Measurements from ENCODE around the gene KCNH1. TPM values are rescaled to one million over a fixed set of nuclear protein-coding genes. Genes with fewer than 3 reads are reported as not detected.

KCNH1 gene
- total RNA-seq, 1 experiment from 2014 or later: 0.17 TPM

- no peak overlapping the region for H3K27ac Mint-ChIP-seq
- no peaks in the 10 kb centered on the region for H3K9me3 Mint-ChIP-seq
- no peak for TF ChIP-seq ATF2 (CRISPR knock-in tag; IDR thresholded peaks at IDR 0.05; ENCODE audit: borderline replicate concordance, low read depth)
- no peak for TF ChIP-seq FOXJ3 (CRISPR knock-in tag; IDR thresholded peaks at IDR 0.05; ENCODE audit: borderline replicate concordance)
- no peak for TF ChIP-seq IRF1 (CRISPR knock-in tag; IDR thresholded peaks at IDR 0.05)
- no peak for TF ChIP-seq USF1 (CRISPR knock-in tag; IDR thresholded peaks at IDR 0.05)
- TF ChIP-seq EMX1 (CRISPR knock-in tag; IDR thresholded peaks at IDR 0.05): no peak
- no peak for TF ChIP-seq KAT7 (CRISPR knock-in tag; IDR thresholded peaks at IDR 0.05; ENCODE audit: borderline replicate concordance)
- no peak for TF ChIP-seq CTCF (IDR thresholded peaks at IDR 0.05)
- no peak for TF ChIP-seq ATF1 (CRISPR knock-in tag; IDR thresholded peaks at IDR 0.05)
- TF ChIP-seq CBFB (CRISPR knock-in tag; IDR thresholded peaks at IDR 0.05; ENCODE audit: low read depth): no peak
- no peak for TF ChIP-seq JUN (CRISPR knock-in tag; IDR thresholded peaks at IDR 0.05)
- TF ChIP-seq ZNF219 (CRISPR knock-in tag; IDR thresholded peaks at IDR 0.05; ENCODE audit: borderline replicate concordance): no peak
- TF ChIP-seq, protein P1, sequence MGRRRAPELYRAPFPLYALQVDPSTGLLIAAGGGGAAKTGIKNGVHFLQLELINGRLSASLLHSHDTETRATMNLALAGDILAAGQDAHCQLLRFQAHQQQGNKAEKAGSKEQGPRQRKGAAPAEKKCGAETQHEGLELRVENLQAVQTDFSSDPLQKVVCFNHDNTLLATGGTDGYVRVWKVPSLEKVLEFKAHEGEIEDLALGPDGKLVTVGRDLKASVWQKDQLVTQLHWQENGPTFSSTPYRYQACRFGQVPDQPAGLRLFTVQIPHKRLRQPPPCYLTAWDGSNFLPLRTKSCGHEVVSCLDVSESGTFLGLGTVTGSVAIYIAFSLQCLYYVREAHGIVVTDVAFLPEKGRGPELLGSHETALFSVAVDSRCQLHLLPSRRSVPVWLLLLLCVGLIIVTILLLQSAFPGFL (CRISPR knock-in tag; IDR thresholded peaks at IDR 0.05; ENCODE audit: borderline replicate concordance): no peak
- TF ChIP-seq NR2C2 (CRISPR knock-in tag; IDR thresholded peaks at IDR 0.05): no peak
- TF ChIP-seq ZNF138 (CRISPR knock-in tag; conservative IDR thresholded peaks at IDR 0.05): no peak
- TF ChIP-seq CREM (CRISPR knock-in tag; IDR thresholded peaks at IDR 0.05): no peak
- TF ChIP-seq ERG (CRISPR knock-in tag; IDR thresholded peaks at IDR 0.05): no peak
- TF ChIP-seq, protein P2, sequence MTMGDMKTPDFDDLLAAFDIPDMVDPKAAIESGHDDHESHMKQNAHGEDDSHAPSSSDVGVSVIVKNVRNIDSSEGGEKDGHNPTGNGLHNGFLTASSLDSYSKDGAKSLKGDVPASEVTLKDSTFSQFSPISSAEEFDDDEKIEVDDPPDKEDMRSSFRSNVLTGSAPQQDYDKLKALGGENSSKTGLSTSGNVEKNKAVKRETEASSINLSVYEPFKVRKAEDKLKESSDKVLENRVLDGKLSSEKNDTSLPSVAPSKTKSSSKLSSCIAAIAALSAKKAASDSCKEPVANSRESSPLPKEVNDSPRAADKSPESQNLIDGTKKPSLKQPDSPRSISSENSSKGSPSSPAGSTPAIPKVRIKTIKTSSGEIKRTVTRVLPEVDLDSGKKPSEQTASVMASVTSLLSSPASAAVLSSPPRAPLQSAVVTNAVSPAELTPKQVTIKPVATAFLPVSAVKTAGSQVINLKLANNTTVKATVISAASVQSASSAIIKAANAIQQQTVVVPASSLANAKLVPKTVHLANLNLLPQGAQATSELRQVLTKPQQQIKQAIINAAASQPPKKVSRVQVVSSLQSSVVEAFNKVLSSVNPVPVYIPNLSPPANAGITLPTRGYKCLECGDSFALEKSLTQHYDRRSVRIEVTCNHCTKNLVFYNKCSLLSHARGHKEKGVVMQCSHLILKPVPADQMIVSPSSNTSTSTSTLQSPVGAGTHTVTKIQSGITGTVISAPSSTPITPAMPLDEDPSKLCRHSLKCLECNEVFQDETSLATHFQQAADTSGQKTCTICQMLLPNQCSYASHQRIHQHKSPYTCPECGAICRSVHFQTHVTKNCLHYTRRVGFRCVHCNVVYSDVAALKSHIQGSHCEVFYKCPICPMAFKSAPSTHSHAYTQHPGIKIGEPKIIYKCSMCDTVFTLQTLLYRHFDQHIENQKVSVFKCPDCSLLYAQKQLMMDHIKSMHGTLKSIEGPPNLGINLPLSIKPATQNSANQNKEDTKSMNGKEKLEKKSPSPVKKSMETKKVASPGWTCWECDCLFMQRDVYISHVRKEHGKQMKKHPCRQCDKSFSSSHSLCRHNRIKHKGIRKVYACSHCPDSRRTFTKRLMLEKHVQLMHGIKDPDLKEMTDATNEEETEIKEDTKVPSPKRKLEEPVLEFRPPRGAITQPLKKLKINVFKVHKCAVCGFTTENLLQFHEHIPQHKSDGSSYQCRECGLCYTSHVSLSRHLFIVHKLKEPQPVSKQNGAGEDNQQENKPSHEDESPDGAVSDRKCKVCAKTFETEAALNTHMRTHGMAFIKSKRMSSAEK (CRISPR knock-in tag; IDR thresholded peaks at IDR 0.05; ENCODE audit: borderline replicate concordance): no peak
- no peak for TF ChIP-seq ZNF671 (CRISPR knock-in tag; IDR thresholded peaks at IDR 0.05)
- TF ChIP-seq, protein P3, sequence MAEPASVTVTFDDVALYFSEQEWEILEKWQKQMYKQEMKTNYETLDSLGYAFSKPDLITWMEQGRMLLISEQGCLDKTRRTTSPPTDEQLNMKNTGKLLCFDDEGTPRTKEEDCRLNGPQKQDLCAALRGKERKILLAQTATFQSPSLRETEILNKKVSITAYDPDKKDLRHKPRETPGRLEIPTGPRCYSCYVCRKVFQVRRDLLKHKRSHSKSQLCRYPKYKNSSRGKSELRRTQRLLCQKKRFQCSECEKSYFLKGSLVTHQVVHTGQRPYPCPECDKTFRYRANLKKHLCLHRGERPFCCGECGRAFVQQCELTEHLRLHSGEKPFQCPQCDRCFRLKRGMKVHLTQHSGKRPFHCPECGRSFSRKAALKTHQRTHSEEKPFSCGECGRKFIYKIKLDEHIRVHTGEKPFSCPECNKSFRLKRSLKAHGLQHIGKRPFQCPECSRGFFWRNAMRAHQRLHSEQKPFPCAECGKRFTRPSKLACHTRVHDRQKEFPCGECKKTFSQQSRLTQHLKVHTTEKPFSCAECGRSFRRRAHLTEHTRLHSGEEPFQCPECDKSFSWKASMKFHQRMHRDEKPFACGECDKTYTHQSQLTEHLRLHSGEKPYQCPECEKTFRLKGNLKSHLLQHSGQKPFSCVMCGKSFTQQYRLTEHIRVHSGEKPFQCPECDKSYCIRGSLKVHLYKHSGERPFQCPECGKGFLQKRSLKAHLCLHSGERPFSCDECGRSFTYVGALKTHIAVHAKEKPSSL (CRISPR knock-in tag; conservative IDR thresholded peaks at IDR 0.05): no peak
- TF ChIP-seq FOXP4 (CRISPR knock-in tag; IDR thresholded peaks at IDR 0.05): no peak
- peaks cover 13% of the 10 kb centered on the region for H3K4me1 Mint-ChIP-seq
- no peak overlapping the region for H3K4me3 Mint-ChIP-seq
- ChIA-PET CTCF (no interaction called here), POLR2A (no interaction called here)
- no peak for DNase-seq (ENCODE audit: low spot score)
- H3K36me3 Mint-ChIP-seq: no peaks in the 10 kb centered on the region
- H3K27me3 Mint-ChIP-seq (ENCODE audit: low read depth): no peaks in the 10 kb centered on the region
- ATAC-seq: no peak
Observed at GRCh38 chr1:210728437-210729149, 405.4 kb downstream of the KCNH1 start.
